Renal pelvis (tissue), 4 donors: ENCODE measurements around the gene ANKRD6. TPM values are rescaled to one million over a fixed set of nuclear protein-coding genes. Genes with fewer than 3 reads are reported as not detected.

Experiments
- DNase-seq: peaks from one replicate; pipeline ENCODE4 v3.0.0-alpha.2; 2013
- polyA plus RNA-seq, 3 donors: library from polyadenylated mRNA; unstranded; fragments of 120-200 nt; gene quantifications; one replicate each; pipeline ENCODE4 v1.2.1, GENCODE V29; 2013; ENCODE audit not compliant: insufficient read length in 3 of 3

ANKRD6 gene
- polyA plus RNA-seq, 3 donors: 24.4 to 38.0 (median 35.9) TPM

DNA sequence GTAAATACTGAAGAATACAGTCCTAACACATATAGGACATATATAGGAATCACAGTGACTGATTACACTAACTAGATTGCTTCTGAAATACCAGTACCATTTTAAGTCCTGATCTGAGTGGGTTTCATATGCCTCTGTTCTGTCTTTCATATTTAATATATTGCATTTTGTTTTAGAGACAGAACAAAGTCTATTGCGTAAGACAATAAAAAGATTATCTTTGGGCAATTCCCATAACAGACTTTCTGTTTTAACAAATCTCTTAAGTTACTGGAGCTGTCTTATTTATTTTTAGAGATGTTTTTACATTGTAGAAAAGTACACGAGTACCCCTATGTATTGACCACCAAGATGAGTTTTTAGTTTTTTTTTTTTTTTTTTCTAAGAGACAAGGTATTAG is 29.6 kb downstream of the ANKRD6 start:
- no peak for DNase-seq

DNA sequence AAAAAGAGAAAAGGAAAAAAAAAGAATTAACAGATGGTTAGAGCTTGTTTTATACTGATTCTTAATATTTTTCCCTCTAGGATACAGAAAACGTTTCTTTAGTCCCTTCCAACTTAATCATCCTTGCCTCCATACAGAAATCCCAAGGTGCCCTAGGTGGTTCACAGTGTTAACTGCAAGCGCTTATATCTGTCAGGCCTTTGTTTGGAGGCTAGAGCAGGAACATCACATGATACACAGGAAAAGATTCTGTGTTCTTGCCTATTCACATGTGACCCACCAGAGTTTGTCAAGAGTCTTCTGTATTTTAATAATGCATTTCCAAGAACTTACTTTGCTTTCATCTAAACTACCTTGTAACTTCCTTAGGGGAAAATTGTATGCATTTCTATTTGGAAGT is 31.3 kb downstream of the ANKRD6 start:
- no peak for DNase-seq

GRCh38 chr6:89467437-89467836 is 34.5 kb downstream of the ANKRD6 start:
- peak; percentile 14 for DNase-seq

GRCh38 chr6:89468998-89469397 is 36.0 kb downstream of the ANKRD6 start:
- DNase-seq: no peak

DNA sequence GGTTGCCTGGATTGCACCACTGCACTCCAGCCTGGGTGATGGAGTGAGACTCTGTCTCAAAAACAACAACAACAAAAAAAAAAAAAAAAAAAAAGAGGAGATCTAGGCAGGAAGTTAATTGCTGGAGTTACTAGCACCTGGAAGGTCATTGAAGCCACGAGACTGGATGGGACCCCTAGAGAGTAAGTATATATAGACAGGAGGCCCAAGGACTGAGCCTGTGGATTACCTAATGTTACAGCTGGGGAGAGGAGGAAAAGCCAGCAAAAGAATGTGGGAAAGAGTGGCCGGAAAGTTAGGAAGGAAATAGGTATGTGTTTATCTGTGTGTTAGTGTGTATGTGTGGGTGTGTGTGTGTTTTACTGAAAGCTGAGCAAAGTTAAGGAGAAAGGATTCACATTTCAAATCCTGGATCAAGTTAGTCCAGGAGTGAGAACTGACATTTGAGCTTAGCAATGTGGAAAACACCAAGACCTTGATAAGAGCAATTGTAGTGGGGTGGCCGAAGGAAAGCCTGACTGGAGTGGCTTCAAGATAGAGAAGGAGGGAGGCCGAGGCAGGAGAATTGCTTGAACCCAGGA is 38.4 kb downstream of the ANKRD6 start:
- peak; percentile 21 for DNase-seq

DNA sequence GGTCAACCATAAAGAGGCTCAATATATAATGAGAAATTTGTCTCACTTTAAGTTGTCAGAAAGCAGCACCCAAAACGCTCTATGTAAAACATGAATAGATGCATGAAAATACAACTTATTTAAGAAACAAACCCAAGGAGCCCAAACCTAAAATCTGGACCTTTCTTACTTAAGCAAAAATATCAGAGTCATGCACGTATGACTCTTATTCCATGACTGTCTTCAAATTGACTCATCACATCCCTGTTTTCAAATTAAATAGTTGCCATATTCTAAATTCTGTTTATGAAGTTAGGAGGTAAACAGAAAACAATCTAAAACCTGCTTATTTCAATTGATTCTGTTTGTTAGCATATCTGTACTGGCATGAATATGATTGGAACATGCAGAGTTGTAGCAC is 42.1 kb downstream of the ANKRD6 start:
- DNase-seq: no peak

- no peak for DNase-seq
These were observed 42.7 kb downstream of the ANKRD6 start for GRCh38 chr6:89475634-89476033.

- DNase-seq: no peak
These were observed 46.9 kb downstream of the ANKRD6 start for GRCh38 chr6:89479897-89480296.

DNA sequence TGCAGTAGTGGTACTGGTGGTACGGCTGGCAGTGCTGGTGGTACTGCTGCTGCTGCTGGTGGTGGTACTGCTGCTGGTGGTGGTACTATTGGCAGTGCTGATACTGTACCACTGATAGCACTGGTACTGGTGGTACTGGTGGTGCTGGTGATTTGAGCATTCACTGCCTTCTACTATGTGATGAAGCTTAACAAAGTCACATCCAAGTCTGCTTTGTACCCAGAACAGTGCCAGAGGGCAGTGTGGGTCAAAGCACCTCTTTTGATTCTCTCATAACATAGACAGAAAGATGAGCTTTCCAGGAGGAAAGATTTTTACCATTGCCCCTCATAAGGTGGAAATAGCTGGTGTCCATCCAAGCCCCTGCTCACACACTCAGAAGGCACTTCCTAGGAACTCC is 48.7 kb downstream of the ANKRD6 start:
- no peak for DNase-seq

- DNase-seq: no peak
These were observed 49.2 kb downstream of the ANKRD6 start for GRCh38 chr6:89482126-89482525.

DNA sequence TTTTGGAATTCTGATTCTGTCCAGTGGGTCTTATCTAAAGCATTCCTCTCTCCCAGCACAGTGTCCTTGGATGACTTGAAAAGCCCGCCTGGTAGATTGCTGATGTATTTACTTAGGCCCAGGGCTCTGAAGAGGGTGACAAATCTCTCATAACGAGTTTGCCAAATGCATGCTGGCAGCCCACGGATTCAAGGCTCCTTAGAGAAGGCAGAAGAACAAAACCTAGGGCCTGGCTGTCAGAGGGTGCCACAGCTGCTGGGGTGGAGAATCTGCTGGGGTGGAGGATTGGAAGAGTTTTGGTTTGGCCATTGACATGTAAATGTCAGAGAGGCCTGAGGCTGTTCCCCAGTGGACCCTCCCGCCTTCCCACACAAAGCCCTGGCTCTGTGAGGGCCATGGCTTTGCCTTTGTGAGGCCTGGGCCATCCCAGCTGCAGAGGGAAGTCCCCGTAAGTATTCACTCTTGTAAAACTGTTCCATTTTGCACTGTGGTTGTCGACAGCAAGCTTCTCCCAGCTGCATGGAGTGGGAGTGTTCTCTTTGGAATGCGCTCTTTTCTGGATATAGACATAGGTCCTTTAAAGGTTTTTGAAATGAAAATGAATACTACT is 50.3 kb downstream of the ANKRD6 start:
- no peak for DNase-seq

- no peak for DNase-seq
These were observed 52.4 kb downstream of the ANKRD6 start for GRCh38 chr6:89485320-89485719.

GRCh38 chr6:89487864-89488263 is 54.9 kb downstream of the ANKRD6 start:
- DNase-seq: no peak

DNA sequence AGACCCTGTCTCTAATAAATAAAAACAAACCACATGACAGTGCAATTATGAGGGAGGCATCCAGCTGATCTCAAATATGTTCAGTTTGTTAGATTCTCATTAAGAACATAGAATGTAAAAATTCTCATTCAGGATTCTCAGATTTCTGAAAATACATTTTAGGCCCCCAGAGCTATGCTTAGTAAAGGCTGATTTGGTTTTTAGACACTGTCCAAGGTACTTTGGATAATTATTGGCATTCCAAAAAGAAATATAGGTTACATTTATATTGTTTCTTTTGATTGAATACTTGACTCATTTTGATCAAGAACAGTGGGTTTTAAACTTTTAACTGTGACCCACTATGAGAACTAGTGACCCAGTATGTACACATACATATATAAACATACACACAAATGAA is 55.5 kb downstream of the ANKRD6 start:
- DNase-seq: no peak

DNA sequence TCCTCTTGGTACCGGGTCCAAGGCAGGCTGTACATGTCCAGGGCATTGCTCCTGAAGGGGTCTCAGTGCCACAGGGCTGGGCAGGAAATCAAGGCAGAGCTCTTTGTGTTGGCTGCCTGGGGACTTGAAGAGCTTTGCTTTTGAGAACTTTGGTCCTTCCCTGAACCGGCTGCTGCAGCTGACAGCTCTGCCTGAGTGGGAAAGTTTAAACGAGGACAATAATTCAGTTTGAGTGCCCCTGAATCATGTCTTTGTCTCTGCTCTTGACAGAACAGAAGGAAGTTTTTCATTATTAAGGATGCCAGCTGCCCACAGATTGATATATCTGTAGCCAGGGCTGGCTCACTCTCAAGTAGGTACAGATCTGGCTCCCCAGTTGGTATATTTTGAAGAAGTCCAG is 56.1 kb downstream of the ANKRD6 start:
- DNase-seq: no peak

DNA sequence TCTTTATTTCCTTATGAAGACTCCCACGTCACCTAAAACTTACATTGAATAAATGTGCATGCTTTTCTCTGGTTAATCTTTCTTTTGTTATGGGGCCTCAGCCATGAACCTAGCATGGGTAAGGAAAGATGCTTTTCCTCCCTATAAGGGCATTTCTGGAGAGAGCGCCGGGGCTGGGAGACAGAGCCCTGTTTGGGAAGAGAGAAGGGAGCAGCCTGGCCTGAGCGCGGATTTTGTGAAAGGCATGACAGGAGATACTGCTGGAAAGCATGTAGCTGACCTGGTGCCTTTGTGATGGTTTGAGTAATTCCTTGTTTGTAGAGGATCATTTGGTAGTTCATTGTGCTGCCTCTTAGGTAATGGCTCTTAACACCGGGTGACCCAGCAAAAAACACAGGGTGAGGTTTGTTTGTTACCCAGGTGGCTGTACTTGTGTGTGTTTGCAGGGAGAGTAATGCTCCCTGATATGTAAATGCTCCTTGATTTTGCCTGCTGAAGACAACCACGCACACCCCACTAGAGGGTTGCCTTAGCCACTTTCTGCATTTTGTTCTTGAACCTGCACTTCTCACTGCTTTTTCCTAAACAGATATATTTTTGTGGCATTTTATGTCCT is 59.2 kb downstream of the ANKRD6 start:
- DNase-seq: no peak

DNA sequence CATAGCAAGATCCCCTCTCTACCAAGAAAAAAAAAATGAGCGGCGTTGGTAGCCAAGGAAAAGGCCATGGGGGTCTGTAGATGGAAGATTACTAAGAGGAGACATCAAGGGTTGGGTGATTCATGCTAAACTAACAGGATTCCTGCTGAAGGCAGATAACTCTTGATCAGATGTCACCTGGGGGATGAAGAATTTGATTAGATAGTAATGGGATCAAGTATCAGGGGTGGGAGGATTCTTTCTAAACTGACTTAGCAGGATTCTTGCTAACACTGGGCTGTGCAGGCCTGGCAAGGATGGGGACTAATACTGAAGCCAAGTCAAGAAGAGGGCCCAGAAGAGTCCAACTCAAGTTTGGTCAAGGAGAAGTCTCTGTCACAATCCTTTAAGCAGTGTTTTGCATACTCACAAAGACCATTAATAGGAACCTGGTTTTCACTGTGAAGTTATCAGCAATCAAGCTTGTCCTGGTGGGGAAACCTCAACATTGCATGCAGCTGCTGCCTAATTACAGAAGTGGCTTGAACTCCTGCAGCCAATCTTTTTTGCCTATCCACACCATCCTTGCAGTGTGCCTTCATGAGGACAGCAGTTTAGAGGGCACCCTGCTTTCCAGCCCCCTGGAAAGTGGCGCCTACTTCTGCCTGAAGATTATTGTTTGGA is 61.3 kb downstream of the ANKRD6 start:
- DNase-seq: no peak

DNA sequence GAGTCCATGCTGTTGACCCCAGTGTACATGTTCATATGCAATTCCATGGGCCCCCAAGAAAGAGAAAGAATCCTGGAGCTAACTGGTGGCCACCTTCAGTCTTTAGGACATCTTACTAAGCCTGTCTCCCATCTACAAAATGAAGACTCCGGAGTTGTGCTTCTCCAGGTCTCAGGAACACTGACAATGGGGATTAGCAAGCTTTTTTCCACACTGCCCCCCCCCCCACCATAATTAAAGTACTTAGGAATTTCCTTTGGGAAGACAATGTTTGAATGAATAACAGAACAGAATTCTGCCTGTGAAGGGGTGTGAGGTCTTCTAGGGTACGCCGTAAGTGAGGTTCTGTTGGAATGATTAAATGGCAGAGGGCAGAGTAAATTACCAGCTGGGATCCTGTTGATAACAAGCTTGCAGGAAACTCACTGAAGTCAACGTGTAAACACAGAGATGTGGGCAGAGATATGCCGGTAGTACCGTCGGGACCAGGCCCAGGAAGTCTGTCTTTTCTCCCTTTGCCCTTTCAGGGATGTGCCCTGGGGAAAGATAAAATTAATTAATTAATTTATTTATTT is 63.1 kb downstream of the ANKRD6 start:
- DNase-seq: no peak

DNA sequence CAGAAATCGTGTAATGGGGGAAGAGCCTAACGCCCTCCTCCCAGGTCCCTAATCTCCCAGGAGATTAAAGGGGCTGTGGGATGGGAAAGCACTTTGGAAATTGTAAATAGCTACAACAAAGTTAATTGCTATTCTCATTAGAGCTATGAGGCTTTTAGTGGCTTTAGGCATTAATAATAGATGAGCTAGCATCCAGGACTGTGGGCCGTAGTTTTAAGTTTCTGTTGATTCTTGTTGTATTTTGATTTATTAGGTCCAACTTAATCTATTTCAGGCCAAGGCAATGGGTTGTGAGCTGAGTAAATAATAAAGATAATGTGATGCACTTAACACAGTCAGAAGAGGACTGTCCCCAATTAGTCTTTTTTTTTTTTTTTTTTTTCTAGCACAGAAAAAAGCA is 67.7 kb downstream of the ANKRD6 start:
- no peak for DNase-seq

DNA sequence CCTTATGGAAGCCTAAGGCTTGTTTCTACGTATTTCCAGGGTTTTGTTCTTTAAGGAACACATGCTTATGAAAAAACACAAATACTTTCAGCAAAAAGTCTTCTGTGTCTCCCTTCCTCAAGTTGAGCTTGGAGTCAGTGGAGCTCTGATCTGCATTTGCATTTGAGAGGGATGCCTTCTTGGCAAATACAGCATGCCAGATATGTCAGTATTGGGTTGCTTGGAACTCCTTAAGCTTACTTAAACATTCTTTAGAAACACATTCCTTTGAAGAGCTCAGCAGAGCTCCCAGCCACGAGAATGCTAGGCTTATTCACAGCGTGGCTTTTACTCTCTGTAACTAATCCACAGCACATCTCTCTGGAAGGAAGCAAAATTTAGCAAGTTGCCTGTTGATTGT is 68.3 kb downstream of the ANKRD6 start:
- DNase-seq: no peak

DNA sequence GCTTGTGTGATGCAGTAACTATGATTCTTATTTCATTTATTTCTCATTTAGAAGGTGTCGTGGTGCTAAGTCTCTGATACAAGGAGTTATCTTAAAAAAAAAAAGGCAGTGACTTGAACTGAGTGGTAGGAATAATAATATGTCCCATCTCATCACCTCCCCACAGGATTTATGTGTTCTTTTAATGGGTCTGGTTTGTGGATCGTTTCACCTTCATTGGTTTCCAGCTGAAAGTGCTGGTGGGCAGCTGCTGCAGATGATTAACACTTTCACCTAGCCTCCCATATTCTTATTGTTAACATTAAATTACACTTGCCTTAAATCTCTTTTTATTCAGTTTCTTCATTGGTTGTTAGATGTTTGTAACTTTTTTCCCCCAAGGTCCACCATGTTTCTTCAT is 68.8 kb downstream of the ANKRD6 start:
- no peak for DNase-seq

DNA sequence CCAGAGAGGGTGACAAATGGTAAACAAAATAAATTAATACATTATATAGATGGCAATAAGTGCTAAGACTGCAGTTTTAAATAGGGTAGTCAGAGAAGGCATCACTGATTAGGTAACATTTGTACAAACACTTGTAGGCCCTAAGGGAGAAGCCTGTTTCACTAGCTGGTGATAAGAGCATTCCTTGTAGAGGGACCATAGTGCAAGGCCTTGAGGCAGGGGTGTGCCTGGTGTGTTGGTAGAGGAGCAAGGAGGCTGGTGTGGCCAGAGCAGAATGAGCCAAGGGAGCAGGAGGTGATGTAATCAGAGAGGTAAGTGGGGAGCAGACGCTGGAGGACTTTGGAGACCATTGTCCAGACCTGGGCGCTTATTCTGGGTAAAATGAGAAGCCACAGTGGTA is 70.7 kb downstream of the ANKRD6 start:
- no peak for DNase-seq

GRCh38 chr6:89505847-89506246 is 72.9 kb downstream of the ANKRD6 start:
- no peak for DNase-seq
